Measurements from ENCODE around the gene OSBPL6.
A peak's percentile ranks its signal among the peaks of the same experiment; 100 is the strongest.

The OSBPL6 gene

DNA sequence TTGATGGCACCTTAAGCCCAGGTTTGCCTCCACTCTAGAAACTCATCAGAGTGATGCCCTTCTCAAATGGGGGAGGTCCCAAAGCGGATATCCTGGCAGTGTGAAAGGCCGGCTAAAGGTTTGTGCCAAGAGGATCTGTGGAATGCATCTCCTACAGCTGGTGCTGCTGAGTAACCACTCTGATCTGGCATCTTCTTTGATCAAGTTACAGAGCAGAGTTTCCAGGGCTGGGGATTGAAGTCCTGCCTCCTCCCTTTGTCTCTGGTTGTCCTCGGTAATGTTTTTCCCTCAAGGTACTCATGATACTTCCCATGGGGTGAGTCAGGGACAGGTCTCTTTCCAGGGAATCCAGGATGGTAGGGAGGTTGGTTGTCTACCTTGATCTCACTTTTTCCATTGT, 232.1 kb downstream of the OSBPL6 start:
- H3K27ac Mint-ChIP-seq, result no peak overlapping the region
- no peaks in the 10 kb centered on the region for H3K27me3 Mint-ChIP-seq (ENCODE audit: low read depth)
- peaks cover 52% of the 10 kb centered on the region for H3K36me3 Mint-ChIP-seq (ENCODE audit: low read depth)
- H3K4me3 Mint-ChIP-seq, result no peak overlapping the region
- peaks cover 17% of the 10 kb centered on the region for H3K9me3 Mint-ChIP-seq
- H3K4me1 Mint-ChIP-seq (ENCODE audit: low read depth), result peaks cover 3% of the 10 kb centered on the region

DNA sequence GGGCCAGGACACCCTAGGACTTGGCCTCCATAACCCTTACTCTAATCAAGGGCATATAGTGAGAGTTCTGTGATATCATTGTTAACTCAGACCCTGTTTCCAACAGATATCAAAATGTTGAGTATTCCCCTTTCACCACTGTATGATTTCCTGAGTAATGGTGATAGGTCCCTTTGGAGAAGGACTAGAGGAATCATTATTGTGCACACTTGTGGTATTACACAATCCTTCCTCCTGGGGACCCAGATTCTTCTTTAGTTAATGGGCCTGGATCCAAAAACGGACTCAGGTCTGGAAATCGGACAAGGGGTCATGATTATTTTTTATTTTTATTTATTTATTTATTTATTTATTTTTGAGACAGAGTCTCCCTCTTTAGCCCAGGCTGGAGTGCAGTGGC, 233.1 kb downstream of the OSBPL6 start:
- no peak overlapping the region for H3K27ac Mint-ChIP-seq
- no peaks in the 10 kb centered on the region for H3K27me3 Mint-ChIP-seq (ENCODE audit: low read depth)
- peaks cover 17% of the 10 kb centered on the region for H3K9me3 Mint-ChIP-seq
- no peak overlapping the region for H3K4me3 Mint-ChIP-seq
- H3K4me1 Mint-ChIP-seq (ENCODE audit: low read depth), result peaks cover 3% of the 10 kb centered on the region
- H3K36me3 Mint-ChIP-seq (ENCODE audit: low read depth), result peaks cover 58% of the 10 kb centered on the region

DNA sequence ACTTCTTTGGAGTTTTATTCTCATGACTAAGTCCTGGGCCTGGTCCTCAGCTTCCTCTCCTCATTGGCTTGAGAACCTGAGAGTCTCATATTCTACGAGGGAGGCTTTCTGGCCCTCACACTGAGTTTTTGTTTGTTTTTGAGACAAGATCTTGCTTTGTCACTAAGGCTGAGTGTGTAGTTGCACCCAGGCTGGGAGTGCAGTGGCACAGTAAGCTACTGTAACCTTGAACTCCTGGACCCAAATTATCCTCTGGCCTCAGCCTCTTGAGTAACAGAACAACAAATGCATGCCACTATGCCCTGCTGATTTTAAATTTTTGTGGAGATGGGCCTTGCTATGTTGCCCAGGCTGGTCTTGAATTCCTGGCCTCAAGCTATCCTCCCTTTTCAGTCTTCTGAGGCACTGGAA, 234.1 kb downstream of the OSBPL6 start:
- Mint-ChIP-seq H3K36me3 (ENCODE audit: low read depth) (peaks cover 54% of the 10 kb centered on the region), H3K27me3 (ENCODE audit: low read depth) (no peaks in the 10 kb centered on the region), H3K27ac (peak overlapping the region; percentile 18), H3K4me1 (ENCODE audit: low read depth) (peaks cover 3% of the 10 kb centered on the region), H3K4me3 (no peak overlapping the region), H3K9me3 (peaks cover 17% of the 10 kb centered on the region)

- Mint-ChIP-seq H3K36me3 (ENCODE audit: low read depth) (peaks cover 52% of the 10 kb centered on the region), H3K9me3 (peaks cover 15% of the 10 kb centered on the region), H3K4me3 (no peak overlapping the region), H3K4me1 (ENCODE audit: low read depth) (peaks cover 3% of the 10 kb centered on the region), H3K27me3 (ENCODE audit: low read depth) (no peaks in the 10 kb centered on the region), H3K27ac (no peak overlapping the region)
Observed at GRCh38 chr2:178429336-178429735, 235.0 kb downstream of the OSBPL6 start.

- no peak overlapping the region for H3K27ac Mint-ChIP-seq
- H3K9me3 Mint-ChIP-seq, result no peaks in the 10 kb centered on the region
- no peak overlapping the region for H3K4me3 Mint-ChIP-seq
- H3K27me3 Mint-ChIP-seq (ENCODE audit: low read depth), result no peaks in the 10 kb centered on the region
- H3K36me3 Mint-ChIP-seq (ENCODE audit: low read depth), result peaks cover 39% of the 10 kb centered on the region
- peaks cover 3% of the 10 kb centered on the region for H3K4me1 Mint-ChIP-seq (ENCODE audit: low read depth)
Observed at GRCh38 chr2:178436662-178437061, 242.3 kb downstream of the OSBPL6 start.

DNA sequence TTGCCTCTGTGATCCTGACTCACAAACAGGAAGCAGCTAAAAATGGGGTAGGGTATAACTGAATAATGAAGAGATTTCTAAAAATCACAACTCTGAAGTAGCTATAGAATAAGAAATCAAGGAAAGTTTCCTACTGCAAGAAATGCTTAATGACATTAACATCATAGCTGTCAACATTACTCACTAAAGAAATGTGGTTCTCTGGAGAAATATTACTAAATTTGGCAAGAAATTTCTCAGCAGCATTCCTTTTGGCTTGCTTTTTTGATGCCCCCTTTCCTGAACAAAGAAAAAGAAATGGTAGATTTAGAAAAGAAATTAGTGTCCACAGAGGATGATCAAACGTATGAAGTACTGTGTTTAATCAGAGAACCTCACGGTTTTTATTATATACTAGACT, 247.1 kb downstream of the OSBPL6 start:
- no peaks in the 10 kb centered on the region for H3K27me3 Mint-ChIP-seq (ENCODE audit: low read depth)
- H3K27ac Mint-ChIP-seq, result no peak overlapping the region
- H3K36me3 Mint-ChIP-seq (ENCODE audit: low read depth), result peaks cover 45% of the 10 kb centered on the region
- no peak overlapping the region for H3K4me3 Mint-ChIP-seq
- no peaks in the 10 kb centered on the region for H3K9me3 Mint-ChIP-seq
- peaks cover 3% of the 10 kb centered on the region for H3K4me1 Mint-ChIP-seq (ENCODE audit: low read depth)

- H3K4me3 Mint-ChIP-seq, result peak overlapping the region; percentile 21
Observed at GRCh38 chr2:178448968-178449661, 254.8 kb downstream of the OSBPL6 start.

GRCh38 chr2:178449700-178450523, 255.6 kb downstream of the OSBPL6 start:
- Mint-ChIP-seq H3K27me3 (ENCODE audit: low read depth) (peaks cover 11% of the 10 kb centered on the region), H3K27ac (peak overlapping the region; percentile 89), H3K36me3 (ENCODE audit: low read depth) (peaks cover 18% of the 10 kb centered on the region), H3K9me3 (no peaks in the 10 kb centered on the region), H3K4me3 (peak overlapping the region; percentile 86), H3K4me1 (ENCODE audit: low read depth) (peaks cover 23% of the 10 kb centered on the region)

More at GRCh38 chr2:178448968-178449661, 254.8 kb downstream of the OSBPL6 start:
- no peak overlapping the region for H3K27ac Mint-ChIP-seq
- H3K4me1 Mint-ChIP-seq (ENCODE audit: low read depth), result peaks cover 24% of the 10 kb centered on the region
- H3K27me3 Mint-ChIP-seq (ENCODE audit: low read depth), result peaks cover 7% of the 10 kb centered on the region
- no peaks in the 10 kb centered on the region for H3K9me3 Mint-ChIP-seq
- H3K36me3 Mint-ChIP-seq (ENCODE audit: low read depth), result peaks cover 19% of the 10 kb centered on the region

GRCh38 chr2:178450524-178450773, 256.1 kb downstream of the OSBPL6 start:
- peaks cover 14% of the 10 kb centered on the region for H3K36me3 Mint-ChIP-seq (ENCODE audit: low read depth)
- peak overlapping the region; percentile 89 for H3K27ac Mint-ChIP-seq
- H3K27me3 Mint-ChIP-seq (ENCODE audit: low read depth), result peaks cover 11% of the 10 kb centered on the region
- no peaks in the 10 kb centered on the region for H3K9me3 Mint-ChIP-seq
- H3K4me3 Mint-ChIP-seq, result peak overlapping the region; percentile 86
- peaks cover 22% of the 10 kb centered on the region for H3K4me1 Mint-ChIP-seq (ENCODE audit: low read depth)

DNA sequence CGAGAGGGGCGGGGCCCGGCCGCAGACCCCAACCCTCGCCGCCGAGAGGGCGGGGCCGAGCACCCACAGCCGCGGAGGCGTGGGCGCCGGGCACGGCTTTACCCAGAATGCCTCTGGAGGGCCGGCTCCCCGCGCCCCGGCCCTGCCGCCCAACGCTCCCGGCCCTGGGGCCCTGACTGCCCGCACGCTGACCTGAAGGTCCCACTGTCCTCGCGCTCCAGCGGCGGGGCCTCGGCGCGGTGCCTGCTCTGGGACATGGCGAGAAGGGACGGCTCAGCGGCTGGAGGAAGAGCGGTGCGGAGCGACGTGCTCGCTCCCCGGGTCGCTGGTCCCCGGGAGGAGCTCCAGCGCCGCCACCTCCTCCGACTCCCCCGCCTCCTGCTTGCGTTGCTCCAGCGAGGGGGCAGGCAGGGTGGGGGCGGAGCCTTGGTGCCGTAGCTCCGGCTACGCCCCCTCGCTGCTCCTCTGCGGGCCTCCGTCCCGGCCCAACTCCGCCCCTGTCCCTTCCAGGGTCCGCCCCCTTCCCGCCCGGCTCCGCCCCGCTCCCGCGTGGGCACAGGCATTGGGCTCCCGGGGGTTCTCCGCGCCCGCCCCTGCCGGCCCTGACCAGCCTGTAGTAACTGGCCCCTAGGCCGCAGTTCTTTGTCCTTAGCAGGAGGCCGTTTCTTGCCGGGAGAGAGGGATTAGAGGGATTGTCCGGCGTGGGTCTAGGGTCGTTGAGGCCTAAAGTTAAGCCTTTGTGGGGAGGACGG, 256.6 kb downstream of the OSBPL6 start, which contains the start of the genes PJVK and PRKRA:
TSS of gene PJVK (plus strand) at position 605 of the 752 bp plus-strand sequence. CDS start 2,032 bp downstream, outside the sequence.
TSS of gene PRKRA (minus strand) at position 402 of the 752 bp plus-strand sequence. CDS start at position 257, 145 bp downstream.
- peaks cover 13% of the 10 kb centered on the region for H3K27me3 Mint-ChIP-seq (ENCODE audit: low read depth)
- H3K4me3 Mint-ChIP-seq, result peak within 1 kb of the TSS; percentile 87
- H3K4me1 Mint-ChIP-seq (ENCODE audit: low read depth), result peaks cover 22% of the 10 kb centered on the region
- H3K27ac Mint-ChIP-seq, result peak within 1 kb of the TSS; percentile 90
- no peaks in the 10 kb centered on the region for H3K9me3 Mint-ChIP-seq
- H3K36me3 Mint-ChIP-seq (ENCODE audit: low read depth), result peaks cover 14% of the 10 kb centered on the region

DNA sequence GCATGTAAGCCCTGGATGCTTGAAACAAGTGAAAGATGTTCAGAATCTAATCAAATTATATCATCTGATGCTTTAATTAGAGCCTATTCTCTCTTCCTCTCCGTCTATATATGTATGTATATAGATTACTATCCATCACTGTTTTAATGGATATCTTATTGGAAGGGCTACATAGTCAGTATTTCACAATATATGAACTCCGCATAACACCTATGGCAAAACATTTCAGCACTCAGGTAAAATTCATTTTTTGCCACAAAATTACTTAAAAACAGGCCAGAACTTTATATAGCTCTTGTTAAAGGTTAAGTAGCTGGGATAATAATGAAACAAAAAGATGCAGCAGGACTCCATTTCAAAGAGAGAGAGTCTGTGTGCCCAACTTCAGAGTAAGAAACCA, 258.0 kb downstream of the OSBPL6 start:
- peaks cover 14% of the 10 kb centered on the region for H3K27me3 Mint-ChIP-seq (ENCODE audit: low read depth)
- peak overlapping the region; percentile 57 for H3K4me3 Mint-ChIP-seq
- no peaks in the 10 kb centered on the region for H3K9me3 Mint-ChIP-seq
- H3K27ac Mint-ChIP-seq, result no peak overlapping the region
- peaks cover 7% of the 10 kb centered on the region for H3K36me3 Mint-ChIP-seq (ENCODE audit: low read depth)
- H3K4me1 Mint-ChIP-seq (ENCODE audit: low read depth), result peaks cover 22% of the 10 kb centered on the region

Data from T-helper 1 cell treated with Interleukin-12 subunit alpha and Interleukin-12 subunit beta and Interleukin-4 antibody, amounts not matched to agents 30 μg/mL and 1 μg/mL, for 36 hours (primary cell).